GM21423 (cell line): Measurements from ENCODE around the gene RELT.

Experiments used
- ATAC-seq: cut with Tn5 transposase; IDR thresholded peaks from one replicate; pipeline ENCODE4 v1.9.1; 2021; ENCODE audit warnings: mild to moderate bottlenecking, moderate library complexity; ENCODE audit not compliant: unreplicated experiment

Gene RELT

DNA sequence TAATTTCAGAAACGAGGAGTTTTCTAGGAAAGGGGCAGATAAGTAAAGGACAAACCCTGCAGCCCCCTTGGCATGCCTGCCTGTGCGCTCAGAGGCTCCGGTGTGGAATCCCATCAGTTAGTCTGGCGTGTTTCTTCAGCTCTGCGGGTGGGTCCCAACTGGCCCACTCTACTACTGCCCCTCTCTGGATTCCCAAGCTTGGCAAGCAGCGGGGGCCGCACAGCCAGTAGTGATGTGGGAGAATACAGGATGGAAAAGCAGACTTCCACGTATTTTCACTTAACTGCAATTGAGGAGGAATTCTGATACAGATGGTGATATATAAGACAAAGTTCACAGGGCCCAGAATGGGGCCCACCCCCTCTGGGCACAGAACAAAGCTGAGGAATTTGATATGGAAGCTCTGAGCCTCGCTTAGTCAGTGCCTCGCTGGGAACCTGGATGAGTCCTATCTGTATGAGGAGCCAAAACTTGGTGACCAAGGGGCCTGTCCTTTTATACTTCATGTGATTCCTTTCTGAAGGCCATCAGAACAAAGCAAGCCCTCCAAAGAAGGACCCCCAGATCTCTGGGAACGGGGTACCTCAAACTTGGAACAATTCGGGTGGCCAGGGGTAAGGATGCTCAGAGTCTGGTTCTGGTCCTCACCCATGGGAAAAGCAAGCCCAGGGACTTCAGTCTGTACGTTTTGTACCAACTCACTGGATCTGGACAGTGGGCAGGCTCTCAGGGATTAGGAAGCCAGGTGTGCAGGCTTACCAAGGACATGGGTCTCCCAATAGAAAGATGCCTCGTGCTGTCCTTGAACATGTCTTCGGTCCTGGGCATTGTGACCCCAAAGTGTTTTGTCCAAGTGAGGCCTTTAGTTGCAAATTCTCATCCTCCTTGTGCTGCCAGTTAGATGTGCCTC lies 26.0 kb downstream of the RELT start:
- ATAC-seq: no peak

DNA sequence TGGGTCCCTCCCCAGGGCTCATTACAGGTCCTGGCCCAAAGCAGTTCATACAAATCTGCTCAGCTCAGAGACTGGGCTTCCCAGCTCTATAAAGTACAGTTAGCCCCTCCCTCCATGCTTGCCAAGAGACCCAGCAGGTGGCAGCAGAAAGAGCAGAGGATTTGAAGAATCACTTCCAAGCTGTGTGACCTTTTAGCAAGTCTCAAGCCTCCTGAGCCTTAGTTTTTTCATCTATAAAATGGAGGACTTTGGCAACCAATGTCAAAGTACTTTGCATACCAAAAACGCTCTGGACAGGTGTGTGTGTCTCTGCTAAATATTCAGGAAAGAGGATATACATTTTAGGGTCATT lies 26.6 kb downstream of the RELT start:
- ATAC-seq: no peak

DNA sequence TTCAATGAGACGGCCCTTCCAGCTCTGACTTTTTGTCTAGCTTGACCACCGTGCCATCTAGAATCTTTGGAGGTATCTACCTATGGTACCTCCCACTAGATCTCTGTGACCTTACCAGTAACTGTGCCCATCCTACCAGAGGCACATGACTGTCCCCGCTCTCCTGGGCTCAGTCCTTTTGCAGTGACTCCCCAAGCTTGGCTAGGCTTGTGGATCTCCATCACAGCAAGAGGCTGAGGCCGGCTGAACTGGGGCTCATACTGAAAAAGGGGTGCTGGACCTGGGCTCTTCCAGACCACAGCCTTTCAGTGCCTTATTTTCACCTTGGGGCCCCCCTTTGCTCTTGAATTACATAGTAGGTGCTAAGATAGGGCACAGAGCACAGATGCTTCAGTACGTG lies 27.3 kb downstream of the RELT start:
- ATAC-seq: no peak

DNA sequence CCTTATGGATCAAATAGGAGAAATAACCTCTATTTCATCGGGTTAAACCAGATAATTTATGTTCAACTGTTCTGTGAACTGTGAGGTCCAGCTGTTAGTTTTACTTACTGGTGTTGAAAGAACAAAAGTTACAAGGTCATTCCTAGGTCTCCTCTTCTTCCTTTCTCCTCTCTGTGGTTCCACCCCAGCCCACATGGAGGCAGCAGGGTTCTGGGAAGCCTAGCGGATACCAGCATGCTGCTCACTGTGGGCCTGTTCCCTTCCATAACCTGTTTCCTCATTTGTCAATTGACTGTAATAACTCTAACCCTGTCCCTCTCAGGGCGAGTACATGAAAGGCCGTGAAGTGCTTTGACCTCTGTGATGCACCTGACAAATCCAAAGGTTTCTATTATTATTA lies 27.8 kb downstream of the RELT start:
- no peak for ATAC-seq

DNA sequence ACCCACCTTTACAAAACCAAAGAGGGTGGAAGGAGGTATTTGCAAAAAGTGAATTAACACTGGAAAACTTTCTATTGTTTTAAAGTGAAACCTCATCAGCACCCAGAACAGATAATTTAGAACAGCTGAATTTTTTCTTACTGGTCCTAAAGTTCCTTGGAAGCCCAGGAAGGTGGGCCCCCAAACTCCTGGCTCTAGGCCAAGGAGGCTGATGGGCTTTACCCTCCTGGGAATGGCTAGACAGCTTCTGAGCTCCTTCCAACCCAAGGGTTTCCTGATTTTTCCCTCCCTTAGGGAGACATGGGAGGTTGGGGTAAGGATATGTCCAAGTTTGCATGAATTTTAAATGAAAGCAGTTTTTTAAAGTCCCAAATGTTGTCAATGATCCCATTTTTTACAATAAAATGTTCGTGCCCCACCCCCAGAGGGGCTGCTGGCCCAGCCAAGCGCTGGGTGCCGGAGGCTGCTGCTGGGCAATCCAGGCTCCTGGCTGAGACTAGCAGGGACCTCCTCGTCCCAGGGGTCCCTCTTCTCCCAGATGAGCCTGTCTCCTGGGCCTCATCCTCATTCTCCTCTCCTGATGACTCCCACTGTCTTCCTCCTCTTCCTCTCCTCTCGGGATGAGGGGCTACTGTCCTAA lies 28.4 kb downstream of the RELT start:
- no peak for ATAC-seq

DNA sequence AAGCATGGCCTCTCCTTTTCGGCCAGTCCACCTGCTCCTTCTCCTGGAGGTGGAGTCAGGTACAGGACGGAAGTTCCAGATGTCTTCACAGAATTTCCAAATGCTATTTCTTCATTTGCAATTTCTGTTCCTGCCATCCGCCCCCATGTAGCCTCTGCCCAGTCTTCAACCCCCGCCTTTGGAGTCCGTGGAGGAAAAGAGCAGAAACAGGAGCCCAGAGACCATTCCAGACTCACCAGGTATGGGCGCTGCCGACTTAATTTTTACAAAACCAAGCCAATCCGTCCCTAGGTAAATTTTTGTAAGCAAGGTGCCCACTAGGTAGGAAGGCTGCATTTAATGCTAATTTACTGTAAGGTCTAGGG lies 28.9 kb downstream of the RELT start:
- ATAC-seq: no peak

DNA sequence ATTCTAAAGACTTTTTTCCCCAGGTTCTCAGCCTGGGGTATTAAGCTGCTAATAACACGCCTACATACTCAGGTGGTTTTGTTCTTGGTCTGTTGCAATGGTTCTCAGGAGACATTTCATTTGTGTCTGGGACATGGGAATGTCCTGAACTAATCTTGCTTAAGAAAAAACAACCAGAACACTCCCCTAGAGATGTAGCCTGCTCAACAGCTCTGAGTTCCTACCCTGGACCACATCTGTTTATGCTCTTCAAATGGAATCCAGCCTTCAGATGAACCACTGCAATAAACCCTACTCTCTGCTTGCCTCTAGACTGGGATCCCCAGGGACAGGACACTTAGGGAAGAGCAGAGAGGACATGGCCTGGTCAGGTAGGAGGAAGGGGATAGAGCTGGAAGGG lies 29.9 kb downstream of the RELT start:
- no peak for ATAC-seq

DNA sequence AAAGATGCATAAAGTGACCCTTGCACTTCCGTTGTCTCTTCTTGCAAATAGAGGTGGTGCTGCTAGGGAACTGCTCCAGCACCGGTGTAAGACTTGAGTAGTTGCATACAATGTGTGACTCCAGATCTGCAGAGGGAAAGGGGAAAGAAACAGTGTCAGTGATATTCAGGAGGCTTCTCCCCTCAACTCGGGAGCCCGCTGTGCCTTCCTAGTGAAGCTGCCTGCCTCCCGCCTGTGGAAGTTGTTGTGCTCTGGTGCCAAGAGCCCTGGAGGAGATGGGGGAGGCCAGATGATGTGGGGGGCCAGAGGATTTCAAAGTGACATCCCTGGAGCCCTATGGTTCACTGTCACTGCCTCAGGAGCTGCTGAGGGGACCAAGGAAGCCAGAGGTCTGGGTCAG lies 30.4 kb downstream of the RELT start:
- no peak for ATAC-seq

DNA sequence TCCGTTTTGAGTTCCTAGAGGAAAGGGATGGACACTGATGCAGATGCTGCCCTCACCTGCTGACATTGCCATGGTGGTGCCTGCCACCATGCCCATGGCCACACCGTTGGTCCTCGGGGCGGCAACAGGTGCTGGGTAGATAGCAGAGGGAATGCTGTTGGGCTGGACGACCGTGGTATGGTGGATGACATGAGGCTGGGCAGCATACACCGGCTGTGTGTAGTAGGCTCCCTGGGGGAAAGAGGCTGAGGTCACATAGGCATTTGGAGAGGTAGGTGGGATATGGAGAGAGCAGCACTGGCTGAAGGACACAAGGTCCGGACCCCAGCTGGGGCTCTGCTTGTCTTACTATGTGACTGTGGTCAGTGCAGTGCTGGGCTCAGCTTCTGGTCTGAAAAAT lies 33.2 kb downstream of the RELT start:
- ATAC-seq: no peak

DNA sequence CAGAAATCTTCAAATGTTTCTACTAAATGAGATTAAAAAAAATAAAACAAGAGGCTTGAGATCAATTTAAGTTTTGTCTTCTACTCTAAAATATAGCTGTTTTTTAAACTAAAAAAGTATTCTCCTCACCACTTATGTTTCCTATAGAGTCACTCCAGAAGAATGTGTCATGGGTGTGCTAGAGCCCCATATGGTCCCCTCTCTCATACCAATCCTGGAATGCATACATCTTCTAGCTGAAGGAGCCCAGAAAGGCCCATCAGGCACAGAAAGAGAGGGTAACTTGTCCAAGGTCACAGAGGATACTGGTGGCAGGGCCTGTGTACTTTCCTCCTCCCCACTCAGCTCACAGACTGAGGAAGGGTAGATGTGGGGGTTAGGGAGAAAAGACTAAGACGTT lies 34.4 kb downstream of the RELT start:
- ATAC-seq: no peak

DNA sequence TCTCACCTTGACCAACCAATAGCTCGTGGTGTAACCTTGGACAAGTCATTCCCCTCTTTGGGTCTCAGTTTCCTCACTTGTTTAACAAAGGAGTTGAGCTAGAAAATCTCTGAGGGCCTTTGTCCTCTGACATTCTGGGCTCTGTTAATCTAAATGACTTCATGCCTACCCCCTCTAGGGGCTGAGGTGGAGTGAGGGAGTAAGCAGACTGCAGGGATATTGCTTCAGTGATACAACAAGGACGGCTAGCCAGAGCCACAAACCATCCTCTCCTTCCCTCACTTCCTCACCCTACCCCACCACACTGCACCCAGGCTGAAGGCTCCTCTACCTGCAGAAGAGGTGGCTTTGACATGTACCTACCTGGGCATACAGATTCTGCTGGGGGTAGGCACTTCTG lies 34.8 kb downstream of the RELT start:
- ATAC-seq: no peak

DNA sequence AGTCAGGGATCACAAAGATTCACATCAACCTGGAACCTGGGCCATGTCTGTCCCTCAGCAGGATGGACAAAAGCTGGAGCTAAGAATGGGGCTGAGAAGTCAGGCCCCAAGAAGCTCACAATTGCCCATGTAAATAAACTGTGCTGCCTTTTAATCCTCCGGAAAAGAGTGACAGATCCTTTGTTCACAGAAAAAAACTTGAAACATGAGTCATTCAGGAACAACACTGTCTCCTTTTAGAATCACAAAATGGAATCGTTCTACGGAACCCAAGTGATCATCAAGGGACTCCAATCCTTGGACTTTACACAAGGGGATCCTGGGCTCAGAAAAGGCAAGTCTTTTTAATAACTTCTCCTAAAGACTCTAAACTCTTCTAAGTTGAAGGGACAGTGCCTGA lies 36.1 kb downstream of the RELT start:
- no peak for ATAC-seq

DNA sequence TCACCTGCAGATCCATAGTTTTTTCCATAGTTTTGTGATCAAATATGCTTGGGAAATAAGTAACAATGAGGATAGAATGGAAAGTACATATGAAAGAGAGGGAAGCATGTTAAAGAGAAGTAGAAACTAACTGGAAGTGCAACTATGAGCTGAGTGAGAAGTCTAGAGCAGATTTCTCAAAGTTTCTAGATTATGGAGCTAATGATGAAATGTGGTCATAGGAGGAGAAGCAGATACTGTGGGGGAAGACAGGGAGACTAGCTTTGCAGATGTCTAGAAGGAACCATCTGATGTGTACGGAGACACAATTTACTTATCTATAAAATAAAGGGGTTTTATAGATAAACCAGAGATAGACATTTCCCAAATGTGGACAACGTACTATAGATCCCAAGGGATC lies 37.1 kb downstream of the RELT start:
- no peak for ATAC-seq

DNA sequence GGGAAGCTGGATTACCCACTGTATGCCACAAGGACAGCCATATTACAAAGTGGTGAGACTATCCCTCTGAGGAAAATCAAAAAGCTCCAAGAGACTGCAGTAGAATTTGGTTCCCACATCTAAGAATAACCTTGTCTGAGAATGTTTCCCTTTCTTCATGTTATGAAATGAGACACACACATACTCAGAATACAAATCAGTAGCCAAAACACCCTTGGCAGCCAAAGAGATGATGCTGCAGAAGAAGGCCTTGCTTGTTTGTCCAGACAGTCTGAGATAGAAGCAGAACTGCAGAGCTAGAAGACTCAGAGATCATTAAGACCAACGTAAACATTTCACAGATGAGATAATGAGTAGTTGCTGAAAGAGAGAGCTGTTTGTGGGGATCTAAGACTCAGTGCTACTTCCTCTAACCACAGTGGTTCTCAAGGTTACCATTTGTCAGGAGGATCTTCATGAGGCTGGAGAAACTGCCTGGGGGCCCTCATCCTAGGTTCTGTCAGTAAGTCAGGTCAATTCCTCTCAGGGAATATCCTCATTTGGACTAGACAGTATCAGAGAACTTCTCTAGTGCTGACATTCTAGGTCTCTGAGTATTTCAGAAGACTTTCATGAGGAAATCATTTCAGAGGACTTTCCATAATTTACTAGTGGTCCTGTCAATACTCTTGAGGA lies 38.9 kb downstream of the RELT start:
- no peak for ATAC-seq

DNA sequence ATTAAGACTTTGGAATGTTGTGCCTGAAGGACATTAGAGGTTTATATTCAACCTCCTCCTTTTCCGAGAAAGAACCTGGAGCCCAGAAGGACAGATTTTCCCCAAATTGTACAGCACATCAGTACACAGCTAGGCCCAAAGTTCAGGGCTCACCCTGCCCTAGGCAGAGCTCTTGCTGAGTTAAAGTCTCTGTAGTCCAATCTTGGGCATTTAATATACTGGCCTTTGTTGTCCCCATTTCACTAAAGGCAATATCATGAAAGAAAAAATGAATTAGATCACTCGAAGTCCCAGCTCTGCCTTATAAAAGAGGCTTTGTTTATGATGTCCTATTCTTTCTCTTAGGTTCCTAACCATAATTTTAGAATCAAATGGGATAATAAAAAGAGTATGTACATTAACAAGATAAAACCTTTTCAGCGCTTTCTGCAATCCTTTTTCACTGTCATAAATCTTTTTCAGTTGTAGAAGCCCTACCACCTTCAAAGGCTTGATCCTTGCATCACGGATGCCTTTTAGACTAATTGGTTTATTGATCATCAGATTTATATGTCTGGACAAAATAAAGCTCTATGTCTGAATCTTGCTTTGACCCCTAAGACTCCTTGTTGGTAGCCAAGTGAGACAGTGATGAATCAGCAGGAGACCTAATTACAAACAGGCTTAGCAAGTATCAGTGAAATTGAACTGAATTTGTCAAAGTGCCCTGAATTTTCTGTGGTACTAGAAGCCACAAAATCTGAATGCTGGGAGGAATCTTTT lies 39.8 kb downstream of the RELT start:
- ATAC-seq: no peak

DNA sequence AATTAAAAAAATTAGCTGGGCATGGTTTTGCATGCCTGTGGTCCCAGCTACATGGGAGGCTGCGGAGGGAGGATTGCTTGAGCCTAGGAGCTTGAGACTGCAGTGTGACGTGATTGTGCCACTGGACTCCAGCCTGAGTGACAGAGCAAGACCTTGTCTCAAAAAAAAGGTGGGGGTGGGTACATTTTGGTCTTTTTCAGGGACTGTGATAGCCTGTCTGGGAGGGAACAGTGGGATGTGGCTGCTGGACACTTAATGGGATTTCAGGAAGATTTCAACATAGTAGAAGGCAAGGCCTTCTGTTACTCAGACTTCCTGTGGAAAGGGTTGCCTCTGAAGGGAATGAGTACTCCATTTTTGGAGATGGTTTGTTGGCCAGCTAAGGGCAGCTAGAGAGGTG lies 40.6 kb downstream of the RELT start:
- ATAC-seq: no peak

DNA sequence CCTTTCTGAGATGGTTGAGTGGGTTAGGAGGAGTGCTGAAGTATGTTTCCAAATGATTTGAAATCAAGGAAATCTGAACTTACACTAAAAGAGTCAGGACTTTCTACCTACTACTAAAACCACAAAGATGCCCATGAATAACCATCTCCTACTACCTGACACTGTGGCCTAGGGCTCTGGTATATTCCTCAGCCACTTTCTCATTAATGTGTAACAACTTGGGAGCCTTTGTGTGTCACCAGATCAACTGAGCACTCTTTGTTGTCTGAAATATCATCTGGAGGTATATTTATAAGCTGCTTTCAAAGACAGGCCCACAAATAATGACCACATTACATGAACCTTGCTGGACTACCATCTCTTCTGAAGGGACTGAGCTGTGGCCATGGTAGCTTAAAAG lies 43.9 kb downstream of the RELT start:
- no peak for ATAC-seq

DNA sequence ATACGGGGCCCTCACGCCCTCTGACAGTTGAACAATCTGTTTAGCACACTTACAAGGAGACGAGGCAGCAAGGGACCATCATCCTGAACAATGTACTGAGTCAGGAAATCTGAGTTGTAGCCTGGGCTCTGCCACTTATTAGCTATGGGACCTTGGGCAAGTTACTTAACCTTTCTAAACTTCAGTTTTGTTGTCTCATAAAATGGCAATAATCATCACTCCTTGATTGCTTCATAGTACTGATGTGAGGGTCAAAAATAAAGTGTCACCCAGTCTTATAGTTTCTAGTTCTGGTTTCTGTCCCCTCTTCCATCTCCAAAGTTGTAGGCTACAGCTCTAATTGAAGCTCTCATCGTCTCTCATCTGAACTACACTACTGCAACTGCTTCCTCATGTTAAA lies 46.7 kb downstream of the RELT start:
- ATAC-seq: no peak

DNA sequence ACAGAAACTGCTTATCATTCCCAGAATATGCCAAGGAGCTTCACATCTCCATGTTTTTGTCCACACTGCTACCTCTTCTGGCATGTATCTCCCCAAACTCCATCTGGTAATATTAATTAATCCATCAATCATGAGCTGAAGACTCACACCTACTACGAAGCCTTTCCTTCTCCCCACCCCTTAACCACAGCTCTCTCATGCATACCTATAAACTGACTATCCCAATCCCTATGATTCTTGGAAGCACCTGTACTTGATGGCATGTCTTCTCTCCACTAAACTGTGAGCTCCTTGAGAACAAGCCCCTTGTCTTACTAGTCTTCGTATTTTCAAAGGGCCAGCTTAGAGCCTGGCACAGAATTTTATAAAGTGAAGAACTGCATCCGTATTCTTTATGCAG lies 47.3 kb downstream of the RELT start:
- ATAC-seq: no peak

DNA sequence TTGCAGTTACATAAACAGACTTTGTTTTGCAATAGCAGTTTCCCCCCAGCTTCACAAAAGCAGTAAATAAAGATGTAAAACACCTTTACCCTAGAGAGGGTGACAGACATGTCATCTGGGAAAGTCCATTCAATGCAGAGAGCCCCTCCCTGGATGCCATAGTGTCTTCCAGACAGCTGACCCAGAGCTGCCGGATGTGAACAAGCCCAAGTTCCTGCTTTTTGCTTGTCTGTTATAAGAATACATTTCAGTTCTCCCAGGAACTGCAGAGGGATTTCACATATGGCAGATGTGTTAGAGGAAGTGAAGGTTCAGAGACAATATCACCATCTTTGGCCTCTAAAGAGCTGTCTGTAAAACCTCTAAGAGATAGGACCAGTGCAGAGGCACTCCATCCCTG lies 48.9 kb downstream of the RELT start:
- no peak for ATAC-seq

DNA sequence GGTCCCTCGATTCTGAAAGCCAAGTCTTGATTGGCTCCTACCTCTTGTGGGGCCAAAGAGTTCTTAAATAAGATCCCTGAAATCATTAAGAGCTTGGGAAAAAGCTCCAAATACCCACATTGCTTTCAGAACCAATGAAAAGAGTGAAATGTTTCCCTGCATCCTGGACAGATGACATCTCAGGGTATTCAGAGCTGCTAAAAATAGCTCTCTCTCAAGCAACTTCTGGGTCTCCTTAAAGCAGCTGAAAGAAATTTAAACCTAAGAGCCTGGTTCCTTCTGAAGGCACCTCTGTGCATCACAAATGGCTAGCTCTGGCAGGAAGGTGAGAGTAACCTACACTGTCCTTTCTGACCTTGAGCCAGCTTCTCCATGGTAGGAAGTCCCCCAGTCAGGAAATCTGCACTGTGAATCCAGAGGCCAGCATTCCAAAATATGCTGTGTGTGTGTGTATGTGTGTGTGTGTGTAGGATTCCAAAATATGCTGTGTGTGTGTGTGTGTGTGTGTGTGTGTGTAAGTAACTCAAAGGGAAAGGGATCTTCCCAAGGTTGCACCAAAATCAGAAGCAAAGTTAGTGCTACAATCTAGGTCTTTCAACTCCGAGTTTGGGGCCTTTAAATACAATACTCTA lies 50.1 kb downstream of the RELT start:
- no peak for ATAC-seq
